ENCODE measurements around the gene MAD1L1.
A peak's percentile ranks its signal among the peaks of the same experiment; 100 is the strongest.

MAD1L1 gene

DNA sequence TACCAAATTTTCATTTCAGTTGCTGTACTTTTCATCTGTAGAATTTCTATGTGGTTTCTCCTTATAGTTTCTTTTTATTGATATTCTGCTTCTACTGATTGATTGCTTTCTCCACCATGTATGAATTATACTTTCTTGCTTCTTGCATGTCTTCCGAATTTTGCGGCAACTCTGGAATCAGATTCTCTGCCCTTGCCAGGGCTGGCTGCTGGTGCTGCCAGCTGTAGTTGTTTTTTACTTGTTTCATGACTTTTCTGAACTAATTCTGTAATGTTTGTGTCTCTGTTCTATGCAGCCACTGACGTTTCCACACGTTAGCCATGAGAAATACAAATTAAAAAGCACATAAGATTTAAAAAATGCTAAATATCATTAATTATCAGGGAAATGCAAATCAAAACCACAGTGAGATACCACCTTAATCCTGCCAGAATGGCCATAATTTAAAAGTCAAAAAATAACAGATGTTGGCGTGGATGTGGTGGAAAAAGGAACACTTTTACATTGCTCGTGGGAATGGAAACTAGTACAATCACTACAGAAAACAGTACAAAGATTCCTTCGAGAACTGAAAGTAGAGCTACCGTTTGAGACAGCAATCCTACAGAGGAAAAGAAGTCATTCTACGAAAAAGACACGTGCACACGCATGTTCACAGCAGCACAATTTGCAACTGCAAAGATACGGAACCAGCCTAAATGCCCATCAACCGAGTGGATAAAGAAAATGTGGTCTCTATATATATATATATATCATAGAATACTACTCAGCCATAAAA lies 51.5 kb downstream of the MAD1L1 start:
- Histone ChIP-seq H3K27ac (ENCODE audit: low read length, poor library complexity, severe bottlenecking) (no peak overlapping the region), H3K18ac (ENCODE audit: low read depth in 1 of 2, low read length in 2 of 2) (no peak overlapping the region), H3K9ac (ENCODE audit: low read length) (no peak overlapping the region), H3K23ac (ENCODE audit: low read length in 2 of 2) (no peak overlapping the region), H3K4ac (ENCODE audit: low read depth in 1 of 2, low read length in 2 of 2) (no peak overlapping the region), H4K91ac (ENCODE audit: low read length) (no peak overlapping the region), H3K14ac (ENCODE audit: low read length in 2 of 2) (no peak overlapping the region), H3K36me3 (ENCODE audit: control insufficient read depth in 1 of 2, insufficient read depth in 2 of 2, low read depth in 1 of 2, low read length in 2 of 2) (peaks cover 0 to 4% of the 10 kb centered on the region in 2 experiments), H3K79me1 (replicated peaks; ENCODE audit: low read length, poor library complexity, severe bottlenecking) (peaks cover 7% of the 10 kb centered on the region), H2AFZ (ENCODE audit: low read depth, low read length) (no peak overlapping the region), H3K27me3 (ENCODE audit: control insufficient read depth in 1 of 2, insufficient read depth in 1 of 2, low read length in 2 of 2) (no peaks in the 10 kb centered on the region), H3K9me3 (ENCODE audit: control insufficient read depth, low read length) (no peaks in the 10 kb centered on the region), H3K4me1 (ENCODE audit: control insufficient read depth, insufficient read depth, low read depth, low read length) (peaks cover 2% of the 10 kb centered on the region), H2BK5ac (ENCODE audit: low read depth, low read length, poor library complexity, severe bottlenecking) (no peak overlapping the region), H2BK120ac (ENCODE audit: low read depth, low read length) (no peak overlapping the region), H2AK5ac (ENCODE audit: low read length, severe bottlenecking) (no peak overlapping the region), H4K8ac (ENCODE audit: low read length) (no peak overlapping the region), H2BK12ac (ENCODE audit: low read length in 2 of 2) (no peak overlapping the region), H3K4me3 (ENCODE audit: insufficient read depth in 1 of 2, low read depth in 1 of 2, low read length in 2 of 2) (no peak overlapping the region), H2BK15ac (ENCODE audit: low read depth, poor library complexity, severe bottlenecking) (no peak overlapping the region), H3K4me2 (ENCODE audit: low read length, poor library complexity, severe bottlenecking) (no peak overlapping the region)
- DNase-seq: no peak
- 100% methylated on average over 7 of the region's 13 CpGs for WGBS

DNA sequence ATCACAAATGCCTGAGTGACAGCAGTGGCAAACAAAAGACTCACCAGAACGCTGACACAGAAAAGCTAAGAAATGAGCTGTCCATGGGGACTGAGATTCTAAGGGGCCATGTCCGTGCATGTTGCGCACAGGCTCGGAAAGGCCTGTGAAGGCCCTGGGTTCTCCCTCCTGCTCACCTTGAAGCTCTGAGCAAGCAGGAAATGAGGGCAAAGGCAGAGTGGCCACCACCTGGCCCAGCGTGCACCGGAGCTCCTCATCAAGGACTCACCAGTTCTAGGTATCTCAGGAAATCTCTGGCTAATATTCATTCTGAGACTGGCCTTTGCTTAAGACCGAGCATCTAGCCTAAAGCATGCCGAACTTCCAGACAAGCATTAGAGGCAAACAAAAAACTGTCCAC lies 52.7 kb downstream of the MAD1L1 start:
- Histone ChIP-seq H3K4me3 (ENCODE audit: insufficient read depth in 1 of 2, low read depth in 1 of 2, low read length in 2 of 2) (no peak overlapping the region), H3K4ac (ENCODE audit: low read depth in 1 of 2, low read length in 2 of 2) (no peak overlapping the region), H3K27ac (ENCODE audit: low read length, poor library complexity, severe bottlenecking) (no peak overlapping the region), H3K4me2 (ENCODE audit: low read length, poor library complexity, severe bottlenecking) (no peak overlapping the region), H3K36me3 (ENCODE audit: control insufficient read depth in 1 of 2, insufficient read depth in 2 of 2, low read depth in 1 of 2, low read length in 2 of 2) (peaks cover 0 to 4% of the 10 kb centered on the region in 2 experiments), H2BK120ac (ENCODE audit: low read depth, low read length) (no peak overlapping the region), H3K27me3 (ENCODE audit: control insufficient read depth in 1 of 2, insufficient read depth in 1 of 2, low read length in 2 of 2) (no peaks in the 10 kb centered on the region), H2BK5ac (ENCODE audit: low read depth, low read length, poor library complexity, severe bottlenecking) (no peak overlapping the region), H4K91ac (ENCODE audit: low read length) (no peak overlapping the region), H3K79me1 (replicated peaks; ENCODE audit: low read length, poor library complexity, severe bottlenecking) (peaks cover 4% of the 10 kb centered on the region), H3K4me1 (ENCODE audit: control insufficient read depth, insufficient read depth, low read depth, low read length) (peaks cover 4% of the 10 kb centered on the region), H2AK5ac (ENCODE audit: low read length, severe bottlenecking) (no peak overlapping the region), H4K8ac (ENCODE audit: low read length) (no peak overlapping the region), H3K14ac (ENCODE audit: low read length in 2 of 2) (no peak overlapping the region), H3K9ac (ENCODE audit: low read length) (no peak overlapping the region), H3K23ac (ENCODE audit: low read length in 2 of 2) (no peak overlapping the region), H3K18ac (ENCODE audit: low read depth in 1 of 2, low read length in 2 of 2) (no peak overlapping the region), H3K9me3 (ENCODE audit: control insufficient read depth, low read length) (no peaks in the 10 kb centered on the region), H2BK15ac (ENCODE audit: low read depth, poor library complexity, severe bottlenecking) (no peak overlapping the region), H2AFZ (ENCODE audit: low read depth, low read length) (no peak overlapping the region), H2BK12ac (ENCODE audit: low read length in 2 of 2) (peak overlapping the region in 1 of 2 experiments; percentile 68)
- WGBS: 88% methylated on average over 8 of the region's 8 CpGs
- no peak for DNase-seq

DNA sequence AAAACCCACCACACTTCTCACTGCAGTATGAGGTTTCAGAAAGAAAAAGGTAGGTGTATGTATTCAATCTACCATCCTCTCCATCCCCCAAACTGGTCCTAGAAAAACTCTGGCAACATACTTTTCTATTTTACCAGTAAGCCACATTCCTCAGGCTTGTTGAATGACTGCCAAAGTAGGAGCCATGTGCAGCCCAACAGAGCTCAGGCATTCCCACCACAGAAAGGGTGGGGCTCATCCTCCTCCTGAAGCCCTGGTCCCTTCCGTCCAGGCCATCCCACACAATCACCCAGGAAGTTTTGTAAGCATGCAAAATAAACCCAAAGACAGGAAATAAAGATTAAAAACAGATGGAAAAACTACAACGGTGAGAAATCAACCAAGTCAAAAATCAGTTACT lies 57.2 kb downstream of the MAD1L1 start:
- H3K14ac ChIP-seq (ENCODE audit: low read length in 2 of 2): no peak overlapping the region
- no peak overlapping the region for H3K23ac ChIP-seq (ENCODE audit: low read length in 2 of 2)
- no peak overlapping the region for H3K27ac ChIP-seq (ENCODE audit: low read length, poor library complexity, severe bottlenecking)
- peaks cover 0 to 19% of the 10 kb centered on the region in 2 experiments for H3K36me3 ChIP-seq (ENCODE audit: control insufficient read depth in 1 of 2, insufficient read depth in 2 of 2, low read depth in 1 of 2, low read length in 2 of 2)
- no peak overlapping the region for H2BK120ac ChIP-seq (ENCODE audit: low read depth, low read length)
- peaks cover 23% of the 10 kb centered on the region for H3K4me1 ChIP-seq (ENCODE audit: control insufficient read depth, insufficient read depth, low read depth, low read length)
- H3K4ac ChIP-seq (ENCODE audit: low read depth in 1 of 2, low read length in 2 of 2): no peak overlapping the region
- peaks cover 6% of the 10 kb centered on the region for H3K79me1 ChIP-seq (replicated peaks; ENCODE audit: low read length, poor library complexity, severe bottlenecking)
- peak; percentile 73 for DNase-seq
- no peaks in the 10 kb centered on the region for H3K9me3 ChIP-seq (ENCODE audit: control insufficient read depth, low read length)
- H3K18ac ChIP-seq (ENCODE audit: low read depth in 1 of 2, low read length in 2 of 2): no peak overlapping the region
- no peak overlapping the region for H2AFZ ChIP-seq (ENCODE audit: low read depth, low read length)
- H3K4me3 ChIP-seq (ENCODE audit: insufficient read depth in 1 of 2, low read depth in 1 of 2, low read length in 2 of 2): no peak overlapping the region
- H3K9ac ChIP-seq (ENCODE audit: low read length): peak overlapping the region; percentile 56
- H4K91ac ChIP-seq (ENCODE audit: low read length): no peak overlapping the region
- H2BK12ac ChIP-seq (ENCODE audit: low read length in 2 of 2): no peak overlapping the region
- H3K4me2 ChIP-seq (ENCODE audit: low read length, poor library complexity, severe bottlenecking): no peak overlapping the region
- no peak overlapping the region for H4K8ac ChIP-seq (ENCODE audit: low read length)
- H2BK5ac ChIP-seq (ENCODE audit: low read depth, low read length, poor library complexity, severe bottlenecking): no peak overlapping the region
- H3K27me3 ChIP-seq (ENCODE audit: control insufficient read depth in 1 of 2, insufficient read depth in 1 of 2, low read length in 2 of 2): no peaks in the 10 kb centered on the region
- no peak overlapping the region for H2AK5ac ChIP-seq (ENCODE audit: low read length, severe bottlenecking)
- no peak overlapping the region for H2BK15ac ChIP-seq (ENCODE audit: low read depth, poor library complexity, severe bottlenecking)
- WGBS: no CpG with 5 or more reads among the region's 2 CpGs

- Histone ChIP-seq H3K27ac (ENCODE audit: low read length, poor library complexity, severe bottlenecking) (peak overlapping the region; percentile 26), H3K4me1 (ENCODE audit: control insufficient read depth, insufficient read depth, low read depth, low read length) (peaks cover 25% of the 10 kb centered on the region), H3K9me3 (ENCODE audit: control insufficient read depth, low read length) (no peaks in the 10 kb centered on the region), H3K79me1 (replicated peaks; ENCODE audit: low read length, poor library complexity, severe bottlenecking) (peaks cover 6% of the 10 kb centered on the region), H2BK15ac (ENCODE audit: low read depth, poor library complexity, severe bottlenecking) (no peak overlapping the region), H3K4me2 (ENCODE audit: low read length, poor library complexity, severe bottlenecking) (no peak overlapping the region), H3K18ac (ENCODE audit: low read depth in 1 of 2, low read length in 2 of 2) (peak overlapping the region in 1 of 2 experiments; percentile 37), H4K8ac (ENCODE audit: low read length) (no peak overlapping the region), H2AK5ac (ENCODE audit: low read length, severe bottlenecking) (peak overlapping the region; percentile 21), H3K27me3 (ENCODE audit: control insufficient read depth in 1 of 2, insufficient read depth in 1 of 2, low read length in 2 of 2) (no peaks in the 10 kb centered on the region), H3K4me3 (ENCODE audit: insufficient read depth in 1 of 2, low read depth in 1 of 2, low read length in 2 of 2) (peak overlapping the region in 1 of 2 experiments; percentile 18), H2AFZ (ENCODE audit: low read depth, low read length) (no peak overlapping the region), H2BK12ac (ENCODE audit: low read length in 2 of 2) (peak overlapping the region in 1 of 2 experiments; percentile 7), H2BK120ac (ENCODE audit: low read depth, low read length) (no peak overlapping the region), H3K14ac (ENCODE audit: low read length in 2 of 2) (peak overlapping the region in 1 of 2 experiments; percentile 35), H3K23ac (ENCODE audit: low read length in 2 of 2) (peak overlapping the region in 1 of 2 experiments; percentile 1), H3K9ac (ENCODE audit: low read length) (no peak overlapping the region), H2BK5ac (ENCODE audit: low read depth, low read length, poor library complexity, severe bottlenecking) (no peak overlapping the region), H3K4ac (ENCODE audit: low read depth in 1 of 2, low read length in 2 of 2) (no peak overlapping the region), H4K91ac (ENCODE audit: low read length) (peak overlapping the region; percentile 34), H3K36me3 (ENCODE audit: control insufficient read depth in 1 of 2, insufficient read depth in 2 of 2, low read depth in 1 of 2, low read length in 2 of 2) (peaks cover 0 to 24% of the 10 kb centered on the region in 2 experiments)
- WGBS: 97% methylated on average over 15 of the region's 15 CpGs
- DNase-seq: peak; percentile 54
Observed at GRCh38 chr7:2175091-2175490, 57.7 kb downstream of the MAD1L1 start.

Data from mesenchymal stem cell (in vitro differentiated cells and primary cell).